GM12878 (cell line): ENCODE results near the gene ULK1. TPM values are rescaled to one million over a fixed set of nuclear protein-coding genes. Genes with fewer than 3 reads are reported as not detected.
A peak's percentile ranks its signal among the peaks of the same experiment; 100 is the strongest.

Experiments
- ATAC-seq: fragments of 200-7000 bp; cut with Tn5 transposase; 3 replicates; pipeline ENCODE4 v1.9.1; 2020; ENCODE audit warnings: mild to moderate bottlenecking, moderate library complexity
- BruUV-seq: library from RNA; stranded (reverse); fragments of 400-500 nt; replicated peaks from 2 replicates; lab custom pipeline; 2021; lab: Mats Ljungman, UMichigan
- CTCF ChIA-PET: fragments of 300-600 bp; sonication (Branson Sonifier 250); formaldehyde crosslinking; extraction: SDS; loops from one replicate; lab custom pipeline; 2021; ENCODE audit warnings: inconsistent platforms; lab: Yijun Ruan, JAX
- POLR2A ChIA-PET: fragments of 350-600 bp; formaldehyde crosslinking; extraction: SDS; loops from one replicate; lab custom pipeline; 2021; ENCODE audit warnings: inconsistent platforms; lab: Charles Lee
- RAD21 ChIA-PET: fragments of 300-600 bp; sonication (Branson Sonifier 250); formaldehyde crosslinking; loops from one replicate; lab custom pipeline; 2023; ENCODE audit warnings: antibody characterized with exemption; ENCODE audit not compliant: unreplicated experiment; lab: Charles Lee
- SMC1A ChIA-PET: fragments of 300-600 bp; sonication (Branson Sonifier 250); formaldehyde crosslinking; loops from one replicate; lab custom pipeline; 2023; ENCODE audit not compliant: unreplicated experiment, uncharacterized antibody; lab: Charles Lee
- DNase-seq: peaks from one replicate; pipeline ENCODE4 v3.0.0-alpha.2; 2011; ENCODE audit warnings: low read depth, low spot score
- FAIRE-seq: peaks from 3 replicates; lab custom pipeline; 2011; peaks lifted over from hg19 to GRCh38; lab: Jason Lieb, UNC
- H2AFZ ChIP-seq: 2 replicates; pipeline ENCODE4 v1.6.0; 2011; ENCODE audit warnings: low read depth, low read length, control low read depth; ENCODE audit not compliant: control insufficient read depth
- H3K27ac ChIP-seq: 2 replicates; pipeline ENCODE4 v1.5.1; 2011; ENCODE audit warnings: control low read depth; ENCODE audit not compliant: control insufficient read depth, insufficient read depth
- H3K27me3 ChIP-seq, 2 experiments: replicated peaks in 1 of 2; 2 replicates each; pipeline versions ENCODE4 v1.6.0 to v1.6.1; 2011; ENCODE audit warnings: low read length in 1 of 2; ENCODE audit not compliant: control insufficient read depth in 2 of 2, insufficient read depth in 2 of 2
- H3K36me3 ChIP-seq, 2 experiments: 2 replicates each; pipeline ENCODE4 v1.5.1; 2011; ENCODE audit warnings: low read length in 1 of 2; ENCODE audit not compliant: control insufficient read depth in 2 of 2, insufficient read depth in 2 of 2
- H3K4me1 ChIP-seq: 2 replicates; pipeline ENCODE4 v1.6.1; 2011; ENCODE audit warnings: mild to moderate bottlenecking, low read length, moderate library complexity, mixed read lengths; ENCODE audit not compliant: control insufficient read depth, insufficient read depth
- H3K4me2 ChIP-seq: 2 replicates; pipeline ENCODE4 v1.6.0; 2011; ENCODE audit warnings: control low read depth; ENCODE audit not compliant: control insufficient read depth, insufficient read depth
- H3K4me3 ChIP-seq: fragments of 200-600 bp; sonication (generic); 2 replicates; pipeline ENCODE4 v1.5.1; 2016
- H3K79me2 ChIP-seq: 2 replicates; pipeline ENCODE4 v1.6.0; 2011; ENCODE audit warnings: low read length; ENCODE audit not compliant: control insufficient read depth, insufficient read depth
- H3K9ac ChIP-seq: 2 replicates; pipeline ENCODE4 v1.8.0; 2011; ENCODE audit warnings: low read length, control low read depth, mixed read lengths; ENCODE audit not compliant: control insufficient read depth, insufficient read depth
- H3K9me3 ChIP-seq: replicated peaks from 3 replicates; pipeline ENCODE4 v1.5.1; 2011; ENCODE audit warnings: mild to moderate bottlenecking, low read length; ENCODE audit not compliant: control insufficient read depth, insufficient read depth
- H4K20me1 ChIP-seq: 2 replicates; pipeline ENCODE4 v1.6.0; 2011; ENCODE audit not compliant: control insufficient read depth, insufficient read depth
- CEBPB ChIP-seq, 2 experiments: fragments of 150-350 bp in 1 of 2; IDR thresholded peaks; 2 replicates each; pipeline ENCODE4 v1.6.1; 2012 to 2014; ENCODE audit warnings: low read depth in 2 of 2, low read length in 2 of 2, borderline replicate concordance in 1 of 2, inconsistent platforms in 1 of 2
- CHD1 ChIP-seq: IDR thresholded peaks from 2 replicates; pipeline ENCODE4 v1.6.1; 2012; ENCODE audit warnings: low read depth, low read length, improper control_type of control experiment
- EED ChIP-seq: sonication (generic); IDR thresholded peaks from 2 replicates; pipeline ENCODE4 v1.6.1; 2016; ENCODE audit warnings: antibody characterized with exemption, low read depth
- LARP7 ChIP-seq: fragments of 450-650 bp; IDR thresholded peaks from 2 replicates; pipeline ENCODE4 v1.6.1; 2017; ENCODE audit warnings: mild to moderate bottlenecking
- MEF2B ChIP-seq: fragments of 450-650 bp; IDR thresholded peaks from 2 replicates; pipeline ENCODE4 v1.6.1; 2018; ENCODE audit warnings: mild to moderate bottlenecking, moderate library complexity; ENCODE audit not compliant: partially characterized antibody, poor library complexity, severe bottlenecking
- POLR2AphosphoS5 ChIP-seq: IDR thresholded peaks from 2 replicates; pipeline ENCODE4 v1.6.1; 2011; ENCODE audit warnings: mild to moderate bottlenecking, low read length, inconsistent platforms
- POU2F2 ChIP-seq: IDR thresholded peaks from 3 replicates; pipeline ENCODE4 v1.6.1; 2011; ENCODE audit warnings: low read depth, mild to moderate bottlenecking, low read length, borderline replicate concordance
- RELA ChIP-seq: fragments of 450-650 bp; IDR thresholded peaks from 2 replicates; pipeline ENCODE4 v1.8.0; 2014; ENCODE audit warnings: borderline replicate concordance; ENCODE audit not compliant: partially characterized antibody
- SKIL ChIP-seq: fragments of 450-650 bp; IDR thresholded peaks from 2 replicates; pipeline ENCODE4 v1.6.1; 2017; ENCODE audit warnings: mild to moderate bottlenecking, low read depth, inconsistent platforms; ENCODE audit not compliant: poor library complexity, severe bottlenecking
- ZNF384 ChIP-seq: IDR thresholded peaks from 2 replicates; pipeline ENCODE4 v1.6.1; 2012; ENCODE audit warnings: low read depth, mild to moderate bottlenecking, low read length, improper control_type of control experiment, borderline replicate concordance
- WGBS: methylation state at CpG from one replicate; pipeline ENCODE4 v1.1.6; 2016; ENCODE audit warnings: low lambda C conversion rate; ENCODE audit not compliant: insufficient replicate concordance, insufficient coverage; ENCODE audit errors: missing lambda C conversion rate; 5-methylcytosine and 5-hydroxymethylcytosine counted together
- in situ Hi-C: fragments of 300-500 bp; cut with MboI; formaldehyde crosslinking; loops from 9 replicates; pipeline ENCODE4 v1.14.3; 2018; ENCODE audit warnings: mixed read lengths
- intact Hi-C: fragments of 100-400 bp; cut with micrococcal nuclease; formaldehyde crosslinking; loops from one replicate; pipeline ENCODE4 v1.14.2; 2022; ENCODE audit not compliant: unreplicated experiment
- polyA plus RNA-seq, 11 experiments: library from polyadenylated mRNA; depleted of rRNA in 4 of 11; unstranded in 6 of 11; stranded (reverse) in 5 of 11; fragments of >200 nt; fragmentation: Nextera tagmentation in 4 of 11; fragmentation: Illumina TruSeq in 1 of 11; extraction: Ambion mirVana in 4 of 11; extraction: Trizol in 1 of 11; gene quantifications; 1 replicate in 1 of 11; 2 replicates in 10 of 11; pipeline versions ENCODE4 v1.2.1 to v1.2.3, GENCODE V29; 2011 to 2016; ENCODE audit warnings: inconsistent platforms in 2 of 11, missing spikeins in 2 of 11, low read depth in 1 of 11
- total RNA-seq, 4 experiments: library from RNA; depleted of rRNA in 3 of 4; stranded (reverse); fragments of >200 nt in 3 of 4; fragmentation: Illumina TruSeq in 1 of 4; extraction: Trizol in 1 of 4; gene quantifications; 2 replicates each; pipeline versions ENCODE4 v1.2.1 to v1.2.3, GENCODE V29; 2013 to 2021
- TF ChIP-seq, protein P1 (sequence below): IDR thresholded peaks from 2 replicates; pipeline ENCODE4 v1.6.1; 2012; ENCODE audit warnings: low read depth, low read length, improper control_type of control experiment

The ULK1 gene
- total and polyA plus RNA-seq, 10 of the 15 experiments (the other 5 are each of a cell fraction or from before 2014, with no cell fraction given): 0.13 to 14.1 (median 1.5) TPM

DNA sequence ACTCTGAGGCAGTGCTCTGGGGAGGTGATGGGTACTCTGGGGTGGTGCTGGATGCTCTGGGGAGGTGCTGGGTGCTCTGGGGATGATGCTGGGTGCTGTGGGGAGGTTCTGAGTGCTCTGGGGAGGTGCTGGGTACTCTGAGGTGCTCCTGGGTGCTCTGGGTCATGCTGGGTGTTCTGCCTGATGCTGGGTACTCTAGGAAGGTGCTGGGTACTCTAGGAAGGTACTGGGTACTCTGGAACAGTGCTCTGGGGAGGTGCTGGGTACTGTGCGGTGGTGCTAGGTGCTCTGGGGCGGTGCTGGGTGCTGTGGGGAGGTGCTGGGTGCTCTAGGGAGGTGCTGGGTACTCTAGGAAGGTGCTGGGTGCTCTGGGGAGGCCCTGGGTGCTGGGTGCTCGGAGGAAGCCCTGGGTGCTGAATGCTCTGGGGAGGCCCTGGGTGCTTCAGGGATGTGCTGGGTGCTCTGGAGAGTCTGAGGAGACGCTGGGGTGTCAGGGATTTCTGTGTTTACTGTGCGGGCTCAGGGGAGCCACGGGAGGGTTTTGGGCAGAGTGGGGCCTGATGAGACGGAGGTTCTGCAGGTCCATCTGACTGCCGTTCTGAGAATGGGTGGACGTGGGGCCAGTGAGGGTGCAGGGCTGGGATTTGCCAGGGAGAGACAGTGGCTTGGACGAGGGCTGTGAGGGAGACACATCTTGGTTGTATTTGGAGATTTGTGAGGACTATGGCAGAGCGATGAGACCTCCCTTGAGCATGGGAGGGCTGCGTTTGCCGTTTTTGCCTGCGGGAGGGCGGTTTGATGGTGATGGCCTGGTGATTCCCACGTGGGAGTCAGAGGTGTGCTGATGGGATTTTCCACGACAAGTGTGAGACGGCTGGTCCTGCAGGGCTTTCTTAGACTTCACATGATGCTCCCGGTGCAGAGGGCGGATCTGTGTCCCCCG, 36.2 kb upstream of the ULK1 start:
- H3K9ac ChIP-seq: no peak overlapping the region
- DNase-seq (no peak), FAIRE-seq (no peak), ATAC-seq (no peak)
- ChIA-PET RAD21 (no interaction called here), SMC1A (no interaction called here), CTCF (no interaction called here), POLR2A (no interaction called here)
- no peaks in the 10 kb centered on the region for H3K79me2 ChIP-seq
- no peaks in the 10 kb centered on the region for H4K20me1 ChIP-seq
- H3K27ac ChIP-seq: no peak overlapping the region
- TF ChIP-seq LARP7 (no peak), MEF2B (no peak), EED (no peak)
- H3K4me2 ChIP-seq: no peak overlapping the region
- WGBS: 46% methylated on average over 21 of the region's 21 CpGs
- in situ Hi-C loops: no loop called here
- no peaks in the 10 kb centered on the region for H3K9me3 ChIP-seq
- H3K4me1 ChIP-seq: 0 out of 2 replicates have a peak, but pooled peaks cover under 1% of the 10 kb centered on the region
- H3K27me3 ChIP-seq: no peaks in the 10 kb centered on the region
- no TSS peak for BruUV-seq
- H3K36me3 ChIP-seq: no peaks in the 10 kb centered on the region
- no peak overlapping the region for H2AFZ ChIP-seq
- H3K4me3 ChIP-seq: no peak overlapping the region
- intact Hi-C loops: no loop called here

DNA sequence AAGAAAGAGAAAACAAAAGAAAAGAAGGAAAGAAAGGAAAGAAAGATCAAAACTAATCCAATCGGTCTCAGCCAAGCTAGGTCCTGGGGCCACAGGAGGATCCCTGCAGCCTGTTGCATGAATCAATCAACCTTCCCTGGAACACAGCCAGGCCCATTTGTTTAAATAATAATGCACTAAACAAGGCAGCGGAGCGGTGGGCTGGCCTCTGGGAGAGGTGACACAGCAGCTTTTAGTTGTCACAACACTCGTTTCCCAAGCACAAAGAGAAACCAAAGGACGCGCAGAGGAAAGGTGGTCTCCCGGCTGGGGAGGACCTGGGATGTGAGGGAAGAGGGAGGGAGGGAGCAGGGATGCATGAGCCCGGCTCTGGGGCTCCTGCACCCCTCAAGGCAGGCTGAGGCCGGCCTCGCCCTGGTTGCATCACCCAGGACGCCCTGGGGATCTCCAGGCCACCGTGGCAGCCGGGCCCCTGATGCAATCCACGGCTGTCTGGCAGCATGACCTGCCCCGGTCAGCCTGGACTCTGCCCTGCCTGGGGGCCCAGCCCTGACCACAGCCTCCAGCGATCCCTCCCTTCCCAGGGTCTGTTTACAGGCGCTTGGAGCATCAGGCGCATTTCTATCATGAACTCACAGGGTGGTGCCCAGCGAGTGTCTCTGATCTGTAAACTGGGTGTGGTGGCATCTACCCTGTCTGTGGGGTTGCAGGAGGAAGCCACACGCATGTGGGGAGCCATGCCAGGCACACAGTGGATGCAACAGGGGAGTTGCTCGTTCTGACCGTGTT, 33.8 kb upstream of the ULK1 start:
- Histone ChIP-seq H2AFZ (no peak overlapping the region), H3K4me3 (no peak overlapping the region), H4K20me1 (no peaks in the 10 kb centered on the region), H3K9me3 (no peaks in the 10 kb centered on the region), H3K4me2 (no peak overlapping the region), H3K79me2 (no peaks in the 10 kb centered on the region), H3K27me3 (no peaks in the 10 kb centered on the region), H3K9ac (no peak overlapping the region), H3K4me1 (no peaks in the 10 kb centered on the region), H3K36me3 (no peaks in the 10 kb centered on the region), H3K27ac (no peak overlapping the region)
- no peak for FAIRE-seq
- in situ Hi-C loops: no loop called here
- no TSS peak for BruUV-seq
- CTCF ChIA-PET: no interaction called here
- POLR2A ChIA-PET: no interaction called here
- intact Hi-C loops: no loop called here
- peak; percentile 77 for ATAC-seq
- SMC1A ChIA-PET: no interaction called here
- WGBS: 42% methylated on average over 22 of the region's 22 CpGs
- RAD21 ChIA-PET: no interaction called here
- DNase-seq: no peak
- TF ChIP-seq POLR2AphosphoS5 (no peak), CHD1 (no peak), CEBPB (IDR thresholded peaks at IDR 0.05; ENCODE audit: borderline replicate concordance in 1 of 2, low read depth in 2 of 2, low read length in 2 of 2) (no peak), RELA (no peak), SKIL (no peak), ZNF384 (no peak), POU2F2 (no peak)
- TF ChIP-seq, protein P1, sequence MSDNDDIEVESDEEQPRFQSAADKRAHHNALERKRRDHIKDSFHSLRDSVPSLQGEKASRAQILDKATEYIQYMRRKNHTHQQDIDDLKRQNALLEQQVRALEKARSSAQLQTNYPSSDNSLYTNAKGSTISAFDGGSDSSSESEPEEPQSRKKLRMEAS: no peak
